Measurements from ENCODE around the gene SLC48A1.

DNA sequence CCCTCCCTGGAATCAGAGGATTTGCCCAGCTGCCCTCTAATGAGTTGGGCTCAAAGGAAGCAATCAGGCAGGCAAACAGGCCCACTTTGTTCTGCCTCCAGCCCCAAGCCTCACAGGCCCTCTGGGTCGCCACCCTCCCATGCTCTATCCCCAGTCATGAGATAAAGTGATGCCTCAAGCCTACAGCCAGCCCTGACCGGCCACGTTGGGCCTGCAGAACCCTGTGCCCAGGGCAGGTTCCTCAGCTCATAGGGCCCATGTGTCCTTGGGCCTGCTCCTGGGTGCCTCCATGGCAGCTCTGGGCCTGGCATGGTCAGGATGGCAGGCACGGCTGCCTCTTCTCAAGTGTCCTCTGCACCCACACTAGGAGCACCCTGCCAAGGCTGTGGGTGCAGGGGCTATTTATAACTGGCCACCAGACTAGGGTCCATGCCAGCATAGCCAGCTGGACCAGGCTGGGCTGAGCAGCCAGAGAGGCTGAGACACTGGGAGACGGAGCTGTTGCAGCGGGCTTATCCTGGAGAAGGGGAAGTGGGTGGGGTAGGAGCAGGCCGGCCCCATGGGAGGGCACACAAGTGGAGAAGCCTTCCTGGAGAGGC is 26.4 kb downstream of the SLC48A1 start:
- TF ChIP-seq ZFP3 (CRISPR knock-in tag; IDR thresholded peaks at IDR 0.05) = no peak
- no peak for TF ChIP-seq ZC3H10 (CRISPR knock-in tag; IDR thresholded peaks at IDR 0.05)
- TF ChIP-seq, protein P1, sequence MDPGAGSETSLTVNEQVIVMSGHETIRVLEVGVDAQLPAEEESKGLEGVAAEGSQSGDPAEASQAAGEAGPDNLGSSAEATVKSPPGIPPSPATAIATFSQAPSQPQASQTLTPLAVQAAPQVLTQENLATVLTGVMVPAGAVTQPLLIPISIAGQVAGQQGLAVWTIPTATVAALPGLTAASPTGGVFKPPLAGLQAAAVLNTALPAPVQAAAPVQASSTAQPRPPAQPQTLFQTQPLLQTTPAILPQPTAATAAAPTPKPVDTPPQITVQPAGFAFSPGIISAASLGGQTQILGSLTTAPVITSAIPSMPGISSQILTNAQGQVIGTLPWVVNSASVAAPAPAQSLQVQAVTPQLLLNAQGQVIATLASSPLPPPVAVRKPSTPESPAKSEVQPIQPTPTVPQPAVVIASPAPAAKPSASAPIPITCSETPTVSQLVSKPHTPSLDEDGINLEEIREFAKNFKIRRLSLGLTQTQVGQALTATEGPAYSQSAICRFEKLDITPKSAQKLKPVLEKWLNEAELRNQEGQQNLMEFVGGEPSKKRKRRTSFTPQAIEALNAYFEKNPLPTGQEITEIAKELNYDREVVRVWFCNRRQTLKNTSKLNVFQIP (CRISPR knock-in tag; IDR thresholded peaks at IDR 0.05; ENCODE audit: borderline replicate concordance, low read depth) = no peak
- TF ChIP-seq, protein P2, sequence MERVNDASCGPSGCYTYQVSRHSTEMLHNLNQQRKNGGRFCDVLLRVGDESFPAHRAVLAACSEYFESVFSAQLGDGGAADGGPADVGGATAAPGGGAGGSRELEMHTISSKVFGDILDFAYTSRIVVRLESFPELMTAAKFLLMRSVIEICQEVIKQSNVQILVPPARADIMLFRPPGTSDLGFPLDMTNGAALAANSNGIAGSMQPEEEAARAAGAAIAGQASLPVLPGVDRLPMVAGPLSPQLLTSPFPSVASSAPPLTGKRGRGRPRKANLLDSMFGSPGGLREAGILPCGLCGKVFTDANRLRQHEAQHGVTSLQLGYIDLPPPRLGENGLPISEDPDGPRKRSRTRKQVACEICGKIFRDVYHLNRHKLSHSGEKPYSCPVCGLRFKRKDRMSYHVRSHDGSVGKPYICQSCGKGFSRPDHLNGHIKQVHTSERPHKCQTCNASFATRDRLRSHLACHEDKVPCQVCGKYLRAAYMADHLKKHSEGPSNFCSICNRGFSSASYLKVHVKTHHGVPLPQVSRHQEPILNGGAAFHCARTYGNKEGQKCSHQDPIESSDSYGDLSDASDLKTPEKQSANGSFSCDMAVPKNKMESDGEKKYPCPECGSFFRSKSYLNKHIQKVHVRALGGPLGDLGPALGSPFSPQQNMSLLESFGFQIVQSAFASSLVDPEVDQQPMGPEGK (CRISPR knock-in tag; IDR thresholded peaks at IDR 0.05; ENCODE audit: borderline replicate concordance) = no peak
- TF ChIP-seq ESRRG (CRISPR knock-in tag; IDR thresholded peaks at IDR 0.05) = no peak
- TF ChIP-seq, protein P3, sequence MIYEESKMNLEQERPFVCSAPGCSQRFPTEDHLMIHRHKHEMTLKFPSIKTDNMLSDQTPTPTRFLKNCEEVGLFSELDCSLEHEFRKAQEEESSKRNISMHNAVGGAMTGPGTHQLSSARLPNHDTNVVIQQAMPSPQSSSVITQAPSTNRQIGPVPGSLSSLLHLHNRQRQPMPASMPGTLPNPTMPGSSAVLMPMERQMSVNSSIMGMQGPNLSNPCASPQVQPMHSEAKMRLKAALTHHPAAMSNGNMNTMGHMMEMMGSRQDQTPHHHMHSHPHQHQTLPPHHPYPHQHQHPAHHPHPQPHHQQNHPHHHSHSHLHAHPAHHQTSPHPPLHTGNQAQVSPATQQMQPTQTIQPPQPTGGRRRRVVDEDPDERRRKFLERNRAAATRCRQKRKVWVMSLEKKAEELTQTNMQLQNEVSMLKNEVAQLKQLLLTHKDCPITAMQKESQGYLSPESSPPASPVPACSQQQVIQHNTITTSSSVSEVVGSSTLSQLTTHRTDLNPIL (CRISPR knock-in tag; IDR thresholded peaks at IDR 0.05; ENCODE audit: low read depth) = no peak
- no peak for TF ChIP-seq PPARA (CRISPR knock-in tag; IDR thresholded peaks at IDR 0.05; ENCODE audit: borderline replicate concordance)
- no peak for TF ChIP-seq ZFP30 (CRISPR knock-in tag; IDR thresholded peaks at IDR 0.05)
- TF ChIP-seq ISL1 (CRISPR knock-in tag; IDR thresholded peaks at IDR 0.05) = no peak
- TF ChIP-seq TCF4 (CRISPR knock-in tag; IDR thresholded peaks at IDR 0.05; ENCODE audit: borderline replicate concordance) = no peak

Measured in SK-N-SH treated with all-trans-retinoic acid at 6 μM for 48 hours (cell line).